Measurements from ENCODE around the gene PSMG1. TPM values are rescaled to one million over a fixed set of nuclear protein-coding genes. Genes with fewer than 3 reads are reported as not detected.

Gene PSMG1
- total and polyA plus RNA-seq, 10 of the 15 experiments (the other 5 are each of a cell fraction or from before 2014, with no cell fraction given) = 21.3 to 248 (median 121) TPM

DNA sequence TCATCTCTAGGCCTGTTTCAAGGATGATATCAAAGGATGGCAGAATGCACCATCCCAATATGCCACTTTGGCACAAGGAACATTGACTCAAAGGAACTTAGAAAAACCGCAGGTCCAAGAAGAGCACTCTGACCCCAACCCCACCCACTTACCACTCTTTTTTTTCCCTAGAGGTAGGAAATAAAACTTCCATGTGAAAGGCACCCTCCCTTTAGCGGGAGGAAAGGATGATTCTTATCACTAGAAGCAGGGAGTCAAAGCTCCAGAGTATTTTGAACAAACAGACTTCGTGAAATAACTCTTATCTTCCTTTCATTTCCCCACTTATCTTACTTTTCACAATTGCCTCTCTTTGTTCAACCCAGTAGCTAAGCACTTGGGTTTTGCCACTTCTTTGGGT is 22.2 kb downstream of the PSMG1 start:
- RAD21 ChIA-PET (ENCODE audit: unreplicated experiment) = no interaction called here
- SMC1A ChIA-PET (ENCODE audit: uncharacterized antibody, unreplicated experiment) = no interaction called here
- H2AFZ ChIP-seq (ENCODE audit: control insufficient read depth, low read depth, low read length) = no peak overlapping the region
- intact Hi-C loops (cut with micrococcal nuclease; ENCODE audit: unreplicated experiment) = no loop called here
- CTCF ChIA-PET = interaction anchor here (1.4 kb wide), 1 partner anchor 426 kb away, joined by 3 read pairs; no protein-coding TSS in a partner anchor
- H3K9me3 ChIP-seq (replicated peaks; ENCODE audit: control insufficient read depth, insufficient read depth, low read length) = peaks cover 1% of the 10 kb centered on the region; the same call in 1 of the 3 replicates
- H3K36me3 ChIP-seq (ENCODE audit: control insufficient read depth in 2 of 2, insufficient read depth in 2 of 2, low read length in 1 of 2) = no peaks in the 10 kb centered on the region
- BruUV-seq (replicated peaks) = no TSS peak
- no peak overlapping the region for H3K4me3 ChIP-seq
- in situ Hi-C loops (cut with MboI) = no loop called here
- H3K9ac ChIP-seq (ENCODE audit: control insufficient read depth, insufficient read depth, low read length) = no peak overlapping the region
- DNase-seq (ENCODE audit: low read depth, low spot score) (no peak), FAIRE-seq (no peak), ATAC-seq (no peak)
- WGBS (ENCODE audit: insufficient coverage, insufficient replicate concordance, low lambda C conversion rate, missing lambda C conversion rate) = 0% methylated on average over 3 of the region's 3 CpGs
- no peak for TF ChIP-seq SKIL (IDR thresholded peaks at IDR 0.05; ENCODE audit: low read depth, poor library complexity, severe bottlenecking)
- TF ChIP-seq, protein P1, sequence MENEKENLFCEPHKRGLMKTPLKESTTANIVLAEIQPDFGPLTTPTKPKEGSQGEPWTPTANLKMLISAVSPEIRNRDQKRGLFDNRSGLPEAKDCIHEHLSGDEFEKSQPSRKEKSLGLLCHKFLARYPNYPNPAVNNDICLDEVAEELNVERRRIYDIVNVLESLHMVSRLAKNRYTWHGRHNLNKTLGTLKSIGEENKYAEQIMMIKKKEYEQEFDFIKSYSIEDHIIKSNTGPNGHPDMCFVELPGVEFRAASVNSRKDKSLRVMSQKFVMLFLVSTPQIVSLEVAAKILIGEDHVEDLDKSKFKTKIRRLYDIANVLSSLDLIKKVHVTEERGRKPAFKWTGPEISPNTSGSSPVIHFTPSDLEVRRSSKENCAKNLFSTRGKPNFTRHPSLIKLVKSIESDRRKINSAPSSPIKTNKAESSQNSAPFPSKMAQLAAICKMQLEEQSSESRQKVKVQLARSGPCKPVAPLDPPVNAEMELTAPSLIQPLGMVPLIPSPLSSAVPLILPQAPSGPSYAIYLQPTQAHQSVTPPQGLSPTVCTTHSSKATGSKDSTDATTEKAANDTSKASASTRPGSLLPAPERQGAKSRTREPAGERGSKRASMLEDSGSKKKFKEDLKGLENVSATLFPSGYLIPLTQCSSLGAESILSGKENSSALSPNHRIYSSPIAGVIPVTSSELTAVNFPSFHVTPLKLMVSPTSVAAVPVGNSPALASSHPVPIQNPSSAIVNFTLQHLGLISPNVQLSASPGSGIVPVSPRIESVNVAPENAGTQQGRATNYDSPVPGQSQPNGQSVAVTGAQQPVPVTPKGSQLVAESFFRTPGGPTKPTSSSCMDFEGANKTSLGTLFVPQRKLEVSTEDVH (IDR thresholded peaks at IDR 0.05; ENCODE audit: low read depth, partially characterized antibody) = no peak
- no peak for TF ChIP-seq DPF2 (IDR thresholded peaks at IDR 0.05)
- TF ChIP-seq HDGF (IDR thresholded peaks at IDR 0.05) = no peak
- TF ChIP-seq RFX5 (IDR thresholded peaks at IDR 0.05; ENCODE audit: low read depth, low read length) = no peak
- TF ChIP-seq, protein P2, sequence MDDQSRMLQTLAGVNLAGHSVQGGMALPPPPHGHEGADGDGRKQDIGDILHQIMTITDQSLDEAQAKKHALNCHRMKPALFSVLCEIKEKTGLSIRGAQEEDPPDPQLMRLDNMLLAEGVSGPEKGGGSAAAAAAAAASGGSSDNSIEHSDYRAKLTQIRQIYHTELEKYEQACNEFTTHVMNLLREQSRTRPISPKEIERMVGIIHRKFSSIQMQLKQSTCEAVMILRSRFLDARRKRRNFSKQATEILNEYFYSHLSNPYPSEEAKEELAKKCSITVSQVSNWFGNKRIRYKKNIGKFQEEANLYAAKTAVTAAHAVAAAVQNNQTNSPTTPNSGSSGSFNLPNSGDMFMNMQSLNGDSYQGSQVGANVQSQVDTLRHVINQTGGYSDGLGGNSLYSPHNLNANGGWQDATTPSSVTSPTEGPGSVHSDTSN (IDR thresholded peaks at IDR 0.05; ENCODE audit: insufficient replicate concordance, low read depth, low read length) = no peak
- no peak for TF ChIP-seq NR2F1 (conservative IDR thresholded peaks at IDR 0.05)
- no peak for TF ChIP-seq RCOR1 (conservative IDR thresholded peaks at IDR 0.05; ENCODE audit: low read depth, low read length)
- H3K27me3 ChIP-seq (replicated peaks in 1 of 2; ENCODE audit: control insufficient read depth in 2 of 2, insufficient read depth in 2 of 2, low read length in 1 of 2) = no peaks in the 10 kb centered on the region
- no peak overlapping the region for H3K27ac ChIP-seq (ENCODE audit: control insufficient read depth, insufficient read depth)
- no peaks in the 10 kb centered on the region for H3K79me2 ChIP-seq (ENCODE audit: control insufficient read depth, insufficient read depth, low read length)
- H4K20me1 ChIP-seq (ENCODE audit: control insufficient read depth, insufficient read depth) = no peaks in the 10 kb centered on the region
- no peak overlapping the region for H3K4me2 ChIP-seq (ENCODE audit: control insufficient read depth, insufficient read depth)
- H3K4me1 ChIP-seq (ENCODE audit: control insufficient read depth, insufficient read depth, low read length) = no peaks in the 10 kb centered on the region
- POLR2A ChIA-PET = no interaction called here

All from GM12878 (cell line).